Measurements from ENCODE around the gene SMAD6.

- TF ChIP-seq CTCF (IDR thresholded peaks at IDR 0.05) = no peak
- no peak for TF ChIP-seq POLR2A (IDR thresholded peaks at IDR 0.05)
These were observed 19.5 kb downstream of the SMAD6 start for GRCh38 chr15:66721501-66721937.

Data from right lobe of liver (tissue), 4 donors.